Measurements from ENCODE around the gene LRPAP1. TPM values are rescaled to one million over a fixed set of nuclear protein-coding genes. Genes with fewer than 3 reads are reported as not detected.
A peak's percentile ranks its signal among the peaks of the same experiment; 100 is the strongest.

Gene LRPAP1
- total RNA-seq, 2 experiments from 2014 or later = 73.1 to 76.6 TPM

- Mint-ChIP-seq H3K27me3 (peaks cover 2% of the 10 kb centered on the region), H3K4me3 (peak overlapping the region; percentile 98), H3K27ac (no peak overlapping the region), H3K36me3 (peaks cover 2% of the 10 kb centered on the region), H3K9me3 (no peaks in the 10 kb centered on the region), H3K4me1 (peaks cover 13% of the 10 kb centered on the region)
- ATAC-seq (ENCODE audit: low read depth) = no peak
- POLR2A ChIA-PET = no interaction called here
- no peak for DNase-seq
These were observed 665 bp upstream of the LRPAP1 start for GRCh38 chr4:3532751-3533422.

GRCh38 chr4:3531318-3531878, 824 bp downstream of the LRPAP1 start:
- peaks cover 2% of the 10 kb centered on the region for H3K27me3 Mint-ChIP-seq
- POLR2A ChIA-PET = no interaction called here
- ATAC-seq (ENCODE audit: low read depth) = no peak

GRCh38 chr4:3530663-3531254, 1.5 kb downstream of the LRPAP1 start:
- Mint-ChIP-seq H3K27ac (no peak overlapping the region), H3K4me3 (peak overlapping the region; percentile 98), H3K4me1 (peaks cover 13% of the 10 kb centered on the region), H3K27me3 (peaks cover 2% of the 10 kb centered on the region), H3K9me3 (no peaks in the 10 kb centered on the region), H3K36me3 (peaks cover 2% of the 10 kb centered on the region)
- DNase-seq (no peak), ATAC-seq (ENCODE audit: low read depth) (no peak)
- POLR2A ChIA-PET = no interaction called here

More at GRCh38 chr4:3531318-3531878, 824 bp downstream of the LRPAP1 start:
- H3K4me1 Mint-ChIP-seq = peaks cover 13% of the 10 kb centered on the region
- peak overlapping the region; percentile 74 for H3K27ac Mint-ChIP-seq
- no peak for DNase-seq
- peak overlapping the region; percentile 98 for H3K4me3 Mint-ChIP-seq
- no peaks in the 10 kb centered on the region for H3K9me3 Mint-ChIP-seq
- peaks cover 2% of the 10 kb centered on the region for H3K36me3 Mint-ChIP-seq

- peak overlapping the region; percentile 4 for H3K27ac Mint-ChIP-seq
- H3K4me1 Mint-ChIP-seq = peaks cover 13% of the 10 kb centered on the region
- H3K4me3 Mint-ChIP-seq = peak overlapping the region; percentile 30
- POLR2A ChIA-PET = no interaction called here
- DNase-seq (no peak), ATAC-seq (ENCODE audit: low read depth) (no peak)
- peaks cover 2% of the 10 kb centered on the region for H3K27me3 Mint-ChIP-seq
- peaks cover 2% of the 10 kb centered on the region for H3K36me3 Mint-ChIP-seq
- no peaks in the 10 kb centered on the region for H3K9me3 Mint-ChIP-seq
These were observed 2.2 kb downstream of the LRPAP1 start for GRCh38 chr4:3530051-3530450.

- Mint-ChIP-seq H3K36me3 (peaks cover 2% of the 10 kb centered on the region), H3K4me3 (no peak overlapping the region), H3K27me3 (no peaks in the 10 kb centered on the region), H3K27ac (no peak overlapping the region), H3K4me1 (peaks cover 13% of the 10 kb centered on the region), H3K9me3 (no peaks in the 10 kb centered on the region)
- DNase-seq = no peak
- POLR2A ChIA-PET = no interaction called here
- ATAC-seq (ENCODE audit: low read depth) = no peak
These were observed 2.9 kb downstream of the LRPAP1 start for GRCh38 chr4:3529363-3529762.

GRCh38 chr4:3527914-3528876, 4.0 kb downstream of the LRPAP1 start:
- DNase-seq (no peak), ATAC-seq (ENCODE audit: low read depth) (no peak)
- H3K9me3 Mint-ChIP-seq = no peaks in the 10 kb centered on the region
- POLR2A ChIA-PET = no interaction called here
- H3K36me3 Mint-ChIP-seq = peaks cover 2% of the 10 kb centered on the region
- H3K4me3 Mint-ChIP-seq = no peak overlapping the region
- H3K4me1 Mint-ChIP-seq = peaks cover 13% of the 10 kb centered on the region
- no peaks in the 10 kb centered on the region for H3K27me3 Mint-ChIP-seq
- H3K27ac Mint-ChIP-seq = no peak overlapping the region

GRCh38 chr4:3527101-3527913, 4.9 kb downstream of the LRPAP1 start:
- no peaks in the 10 kb centered on the region for H3K9me3 Mint-ChIP-seq
- no peak overlapping the region for H3K4me3 Mint-ChIP-seq

GRCh38 chr4:3526456-3526855, 5.8 kb downstream of the LRPAP1 start:
- H3K4me1 Mint-ChIP-seq = peaks cover 11% of the 10 kb centered on the region
- H3K36me3 Mint-ChIP-seq = peaks cover 2% of the 10 kb centered on the region

More at GRCh38 chr4:3527101-3527913, 4.9 kb downstream of the LRPAP1 start:
- peaks cover 13% of the 10 kb centered on the region for H3K4me1 Mint-ChIP-seq
- no peaks in the 10 kb centered on the region for H3K27me3 Mint-ChIP-seq
- POLR2A ChIA-PET = no interaction called here
- ATAC-seq (ENCODE audit: low read depth) (no peak), DNase-seq (no peak)
- peaks cover 2% of the 10 kb centered on the region for H3K36me3 Mint-ChIP-seq
- H3K27ac Mint-ChIP-seq = no peak overlapping the region

GRCh38 chr4:3525532-3526430, 6.4 kb downstream of the LRPAP1 start:
- H3K4me3 Mint-ChIP-seq = no peak overlapping the region
- H3K4me1 Mint-ChIP-seq = peaks cover 6% of the 10 kb centered on the region
- no peaks in the 10 kb centered on the region for H3K9me3 Mint-ChIP-seq
- POLR2A ChIA-PET = no interaction called here
- no peak overlapping the region for H3K27ac Mint-ChIP-seq
- H3K36me3 Mint-ChIP-seq = no peaks in the 10 kb centered on the region
- DNase-seq (no peak), ATAC-seq (ENCODE audit: low read depth) (no peak)
- H3K27me3 Mint-ChIP-seq = no peaks in the 10 kb centered on the region

More at GRCh38 chr4:3526456-3526855, 5.8 kb downstream of the LRPAP1 start:
- Mint-ChIP-seq H3K27me3 (no peaks in the 10 kb centered on the region), H3K9me3 (no peaks in the 10 kb centered on the region), H3K4me3 (no peak overlapping the region), H3K27ac (no peak overlapping the region)
- POLR2A ChIA-PET = no interaction called here
- ATAC-seq (ENCODE audit: low read depth) = no peak
- no peak for DNase-seq

GRCh38 chr4:3524920-3525319, 7.3 kb downstream of the LRPAP1 start:
- Mint-ChIP-seq H3K27ac (no peak overlapping the region), H3K4me3 (no peak overlapping the region), H3K27me3 (no peaks in the 10 kb centered on the region), H3K4me1 (peaks cover 1% of the 10 kb centered on the region), H3K9me3 (no peaks in the 10 kb centered on the region), H3K36me3 (no peaks in the 10 kb centered on the region)
- no peak for ATAC-seq (ENCODE audit: low read depth)
- DNase-seq = no peak
- POLR2A ChIA-PET = no interaction called here

GRCh38 chr4:3524349-3524748, 7.9 kb downstream of the LRPAP1 start:
- Mint-ChIP-seq H3K36me3 (peaks cover 1% of the 10 kb centered on the region), H3K4me3 (no peak overlapping the region), H3K9me3 (no peaks in the 10 kb centered on the region), H3K4me1 (peaks cover 1% of the 10 kb centered on the region), H3K27ac (no peak overlapping the region), H3K27me3 (no peaks in the 10 kb centered on the region)
- DNase-seq (no peak), ATAC-seq (ENCODE audit: low read depth) (no peak)
- POLR2A ChIA-PET = no interaction called here

GRCh38 chr4:3523628-3524221, 8.5 kb downstream of the LRPAP1 start:
- DNase-seq = no peak
- ATAC-seq (ENCODE audit: low read depth) = no peak
- Mint-ChIP-seq H3K4me1 (peaks cover 1% of the 10 kb centered on the region), H3K4me3 (no peak overlapping the region), H3K36me3 (peaks cover 1% of the 10 kb centered on the region), H3K9me3 (no peaks in the 10 kb centered on the region), H3K27me3 (no peaks in the 10 kb centered on the region), H3K27ac (no peak overlapping the region)
- POLR2A ChIA-PET = no interaction called here
